Tibial nerve (tissue), 4 donors: ENCODE measurements around the gene PPM1F.

Source experiments
- CTCF ChIP-seq, 5 experiments: fragments of 200-600 bp in 3 of 5; fragments of 450-650 bp in 2 of 5; sonication (generic) in 3 of 5; IDR thresholded peaks; one replicate each; pipeline ENCODE4 v1.5.1; 2016 to 2019; ENCODE audit warnings: antibody characterized with exemption in 5 of 5, mild to moderate bottlenecking in 3 of 5, moderate library complexity in 2 of 5
- EP300 ChIP-seq, 2 donors: sonication (generic); formaldehyde crosslinking; IDR thresholded peaks; one replicate each; pipeline ENCODE4 v1.6.1; 2017; ENCODE audit warnings: antibody characterized with exemption in 2 of 2, mild to moderate bottlenecking in 1 of 2

- TF ChIP-seq CTCF (IDR thresholded peaks at IDR 0.05): no peak
- TF ChIP-seq EP300 (IDR thresholded peaks at IDR 0.05): no peak
Measured at GRCh38 chr22:21990445-21991303, 38.0 kb upstream of the PPM1F start.
